ENCODE data around the gene OTOG.

DNA sequence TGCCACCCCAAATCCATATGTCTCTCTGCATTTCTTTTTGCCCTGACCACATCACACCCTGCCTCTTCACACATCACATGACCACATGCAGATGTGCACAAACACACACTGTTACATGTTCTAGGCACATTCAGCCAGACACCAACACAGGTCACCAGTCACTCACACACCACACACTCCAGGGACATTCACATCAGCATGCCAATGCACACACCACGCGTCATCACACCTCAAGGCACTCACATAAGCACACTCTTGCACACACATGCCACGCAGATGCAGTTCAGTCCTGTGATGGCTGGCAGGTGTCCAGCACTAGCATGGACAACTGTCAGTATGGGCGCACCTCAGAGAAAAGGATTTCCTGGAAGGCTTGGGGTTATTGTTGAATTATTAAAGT is 95.3 kb downstream of the OTOG start:
- TF ChIP-seq, protein P1, sequence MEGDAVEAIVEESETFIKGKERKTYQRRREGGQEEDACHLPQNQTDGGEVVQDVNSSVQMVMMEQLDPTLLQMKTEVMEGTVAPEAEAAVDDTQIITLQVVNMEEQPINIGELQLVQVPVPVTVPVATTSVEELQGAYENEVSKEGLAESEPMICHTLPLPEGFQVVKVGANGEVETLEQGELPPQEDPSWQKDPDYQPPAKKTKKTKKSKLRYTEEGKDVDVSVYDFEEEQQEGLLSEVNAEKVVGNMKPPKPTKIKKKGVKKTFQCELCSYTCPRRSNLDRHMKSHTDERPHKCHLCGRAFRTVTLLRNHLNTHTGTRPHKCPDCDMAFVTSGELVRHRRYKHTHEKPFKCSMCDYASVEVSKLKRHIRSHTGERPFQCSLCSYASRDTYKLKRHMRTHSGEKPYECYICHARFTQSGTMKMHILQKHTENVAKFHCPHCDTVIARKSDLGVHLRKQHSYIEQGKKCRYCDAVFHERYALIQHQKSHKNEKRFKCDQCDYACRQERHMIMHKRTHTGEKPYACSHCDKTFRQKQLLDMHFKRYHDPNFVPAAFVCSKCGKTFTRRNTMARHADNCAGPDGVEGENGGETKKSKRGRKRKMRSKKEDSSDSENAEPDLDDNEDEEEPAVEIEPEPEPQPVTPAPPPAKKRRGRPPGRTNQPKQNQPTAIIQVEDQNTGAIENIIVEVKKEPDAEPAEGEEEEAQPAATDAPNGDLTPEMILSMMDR (IDR thresholded peaks at IDR 0.05), result no peak
- no peak for TF ChIP-seq ZFX (IDR thresholded peaks at IDR 0.05; ENCODE audit: borderline replicate concordance)

All from 22Rv1 (cell line).